ENCODE results near the gene CCL28.

Gene CCL28

DNA sequence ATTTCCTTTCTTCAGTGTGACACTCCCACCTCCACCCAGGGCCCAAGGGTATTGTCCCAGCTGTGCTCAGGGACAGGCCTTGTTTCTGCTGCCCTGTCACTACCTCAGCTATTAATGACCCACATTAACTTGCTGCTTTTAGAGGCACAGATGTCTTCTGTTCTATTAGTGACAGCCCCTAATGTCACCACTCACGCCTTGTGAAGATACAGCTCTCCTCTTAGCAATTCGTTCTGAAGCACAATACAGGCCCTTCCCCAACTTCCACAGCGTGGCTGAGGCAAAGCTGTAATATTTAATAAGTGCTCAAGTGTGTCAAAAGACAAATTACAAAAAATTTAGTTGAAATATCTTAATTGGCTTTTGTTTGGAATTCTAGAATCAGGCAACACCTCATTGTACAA is 54.3 kb downstream of the CCL28 start:
- no peak for DNase-seq (ENCODE audit: low read depth in 2 of 2)

DNA sequence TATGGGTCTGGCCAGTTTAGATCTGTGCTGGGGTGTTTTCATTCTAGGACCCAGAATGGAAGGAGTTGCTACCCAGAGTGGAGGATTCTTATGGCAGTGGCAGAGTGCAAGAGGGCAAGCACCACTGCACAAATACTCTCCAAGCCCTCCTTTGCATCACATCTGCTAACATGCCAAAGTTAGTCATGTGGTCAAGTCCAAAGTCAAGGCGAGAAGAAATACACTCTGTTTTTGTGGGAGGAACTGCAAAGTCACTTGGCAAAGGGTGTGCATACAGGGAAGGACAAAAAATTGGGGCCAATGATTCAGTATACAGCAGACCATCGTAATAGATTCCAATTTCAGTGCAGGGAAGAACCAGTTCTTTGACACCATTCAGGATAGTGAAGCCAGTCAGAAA is 55.1 kb downstream of the CCL28 start:
- no peak for DNase-seq (ENCODE audit: low read depth in 2 of 2)

DNA sequence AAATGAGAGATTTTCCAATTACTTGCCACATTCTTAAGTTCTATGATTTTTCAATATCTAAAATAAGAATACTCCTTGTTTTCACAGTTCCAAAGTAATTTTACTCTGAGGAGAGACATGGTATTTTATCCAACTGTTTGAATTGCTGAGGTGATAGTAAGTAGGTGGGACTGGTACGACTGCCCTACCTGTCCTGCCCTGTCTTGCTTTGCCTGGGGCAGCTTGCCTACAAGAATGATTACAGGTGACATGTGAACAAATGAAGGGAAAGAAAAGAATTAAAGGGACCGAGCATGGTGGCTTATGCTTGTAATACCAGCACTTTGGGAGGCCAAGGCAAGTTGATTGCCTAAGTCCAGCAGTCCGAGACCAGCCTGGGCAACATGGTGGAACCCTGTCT is 57.4 kb downstream of the CCL28 start:
- no peak for DNase-seq (ENCODE audit: low read depth in 2 of 2)

DNA sequence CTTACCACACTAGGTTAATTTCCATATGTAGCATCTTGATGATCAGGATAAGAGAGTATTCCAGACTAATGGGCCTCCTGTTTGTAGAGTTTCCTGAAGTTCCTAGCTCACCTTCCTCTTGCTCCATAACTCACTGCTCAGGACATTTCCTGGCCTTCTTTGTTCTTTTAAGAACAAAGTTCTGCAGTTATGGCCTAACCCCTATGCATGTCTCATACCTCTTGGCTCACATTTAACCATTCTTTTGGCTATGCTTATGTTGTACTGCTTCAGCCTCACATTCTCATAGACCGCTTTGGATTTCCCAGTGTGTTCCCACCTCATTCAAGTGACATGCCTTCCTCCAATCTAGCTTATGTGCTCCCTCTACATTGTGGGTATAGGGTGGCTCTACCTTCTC is 58.5 kb downstream of the CCL28 start:
- no peak for DNase-seq (ENCODE audit: low read depth in 2 of 2)

DNA sequence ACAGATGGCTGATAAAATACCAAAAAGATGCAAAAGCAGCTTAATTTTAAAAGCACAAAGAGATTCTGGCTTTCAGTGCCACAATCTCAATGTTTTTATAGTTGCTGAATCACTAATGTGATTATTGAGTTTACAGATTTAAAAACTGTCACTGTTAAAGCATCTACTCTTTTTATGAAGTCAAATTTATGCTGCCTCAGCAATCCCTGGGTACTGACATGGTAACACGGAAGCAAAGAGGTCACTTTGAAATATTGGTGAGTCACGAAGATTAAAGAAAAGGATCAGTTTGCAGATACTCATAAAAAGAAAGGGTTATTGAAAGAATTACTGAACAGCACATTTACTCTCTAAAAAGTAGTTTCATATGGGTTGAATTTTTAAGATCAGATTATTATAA is 59.3 kb downstream of the CCL28 start:
- DNase-seq (ENCODE audit: low read depth in 2 of 2): no peak

DNA sequence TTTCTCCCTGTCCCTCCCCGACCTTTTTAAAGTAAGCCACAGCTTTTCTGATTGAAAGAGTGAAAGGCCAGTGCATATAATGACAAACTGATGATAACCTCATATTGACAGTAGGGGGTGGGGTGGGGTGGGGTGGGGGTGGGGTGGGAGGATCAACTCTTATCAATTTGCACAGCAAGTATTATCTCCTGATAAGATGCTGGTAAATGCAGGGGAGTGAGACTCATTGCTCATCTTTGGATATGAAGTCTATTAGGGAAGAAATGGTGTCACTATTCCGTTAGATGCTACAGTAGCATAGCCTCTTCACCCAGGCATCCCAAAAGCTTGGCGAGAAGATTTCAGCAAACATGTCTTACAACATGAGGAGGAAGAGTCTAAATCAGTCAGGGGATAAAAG is 60.1 kb downstream of the CCL28 start:
- no peak for DNase-seq (ENCODE audit: low read depth in 2 of 2)

DNA sequence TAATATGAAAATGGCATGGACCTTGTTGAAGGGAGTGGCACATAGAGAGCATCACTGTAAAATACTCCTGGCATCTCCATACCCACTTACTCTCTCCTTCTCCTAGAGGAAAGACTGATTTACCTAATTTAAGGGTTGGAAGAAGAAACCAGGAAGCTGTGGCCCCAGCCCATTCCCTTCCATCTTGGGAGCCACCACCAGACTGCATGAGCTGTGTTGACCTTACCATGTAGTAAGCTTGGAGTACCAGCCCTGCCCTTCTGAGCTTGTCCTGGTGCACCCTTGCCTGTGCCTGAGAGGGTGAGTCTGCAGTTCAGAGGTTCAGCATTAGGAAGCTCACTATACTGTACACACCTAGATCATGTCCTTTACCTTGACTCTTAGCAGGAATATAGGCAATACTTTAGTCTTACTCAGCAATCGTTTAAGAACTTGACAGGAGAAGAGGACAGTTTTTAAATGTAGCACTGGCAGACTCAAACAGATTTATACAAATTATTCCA is 63.3 kb downstream of the CCL28 start:
- DNase-seq (ENCODE audit: low read depth in 2 of 2): no peak

DNA sequence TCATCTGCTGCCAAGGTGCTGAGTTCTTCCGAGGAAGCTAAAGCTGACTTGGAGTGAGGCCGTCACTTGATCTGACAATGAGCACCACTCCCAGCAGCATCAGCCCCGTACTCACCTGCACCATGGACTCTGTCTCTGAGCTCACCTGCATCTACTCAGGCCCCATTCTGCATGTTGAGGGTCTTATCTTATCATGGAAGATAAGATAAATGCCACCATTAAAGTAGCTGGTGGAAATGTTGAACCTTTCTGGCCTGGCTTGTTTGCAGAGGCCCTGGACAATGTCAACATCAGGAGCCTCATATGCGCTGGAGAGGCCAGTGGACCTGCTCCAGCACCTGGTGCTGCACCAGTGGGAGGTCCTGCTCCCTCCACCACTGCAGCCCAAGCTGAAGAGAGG is 64.0 kb downstream of the CCL28 start:
- no peak for DNase-seq (ENCODE audit: low read depth in 2 of 2)

DNA sequence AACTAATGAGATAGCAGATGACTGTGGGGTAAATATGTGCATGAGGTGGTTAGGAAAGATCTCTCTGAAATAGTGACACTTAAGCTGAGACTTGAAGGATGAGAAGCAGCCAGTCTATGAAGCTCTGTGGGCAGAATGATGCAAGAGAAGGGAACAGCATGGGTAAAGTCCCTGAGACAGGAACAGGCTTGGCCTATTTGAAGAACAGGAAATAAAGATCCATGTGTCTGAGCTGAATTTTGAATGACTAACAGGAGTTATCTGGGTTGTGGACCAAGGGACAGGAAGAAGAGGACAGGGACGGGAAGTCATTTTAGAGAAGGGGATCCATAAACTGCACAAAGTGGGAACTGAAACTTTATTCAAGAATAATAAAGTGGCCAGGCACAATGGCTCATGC is 73.3 kb downstream of the CCL28 start:
- DNase-seq (ENCODE audit: low read depth in 2 of 2): no peak

DNA sequence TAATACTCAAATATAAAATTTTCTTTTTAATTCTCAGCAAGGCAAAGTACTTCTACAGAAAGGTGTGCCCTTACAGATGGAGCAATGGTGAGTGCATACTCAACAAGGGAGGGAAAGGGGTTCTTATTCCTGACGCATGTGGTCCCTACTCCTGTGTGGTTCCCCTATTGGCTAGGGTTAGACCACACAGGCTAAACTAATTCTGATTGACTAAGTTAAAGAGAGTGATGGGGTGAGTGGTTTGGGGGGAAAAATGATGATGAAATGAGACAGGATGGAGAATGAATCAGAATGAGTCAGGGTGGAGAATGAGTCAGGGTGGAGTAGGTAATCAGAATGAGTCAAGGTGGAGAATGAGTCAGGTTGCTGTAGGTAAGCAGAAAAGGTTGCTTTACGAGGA is 76.0 kb downstream of the CCL28 start:
- DNase-seq (ENCODE audit: low read depth in 2 of 2): no peak

DNA sequence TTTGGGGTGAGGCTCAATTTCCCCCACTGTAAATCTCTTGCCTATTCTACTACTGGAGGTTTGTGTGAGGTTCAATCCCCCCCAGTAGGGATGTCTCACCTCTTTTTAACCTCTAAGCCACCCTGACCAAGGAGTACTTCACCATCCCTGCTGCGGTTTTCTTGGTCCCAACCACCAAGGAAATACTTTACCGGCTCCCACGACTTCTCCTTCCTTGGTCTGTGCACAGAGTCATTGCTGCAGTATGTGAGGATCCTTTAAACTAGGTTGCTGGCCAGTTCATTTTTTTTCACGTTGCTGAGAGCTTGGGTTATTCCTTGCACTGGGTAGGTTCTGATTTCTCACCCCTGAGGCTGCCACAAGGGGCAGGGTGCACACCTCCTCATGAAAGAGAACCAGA is 76.5 kb downstream of the CCL28 start:
- no peak for DNase-seq (ENCODE audit: low read depth in 2 of 2)

DNA sequence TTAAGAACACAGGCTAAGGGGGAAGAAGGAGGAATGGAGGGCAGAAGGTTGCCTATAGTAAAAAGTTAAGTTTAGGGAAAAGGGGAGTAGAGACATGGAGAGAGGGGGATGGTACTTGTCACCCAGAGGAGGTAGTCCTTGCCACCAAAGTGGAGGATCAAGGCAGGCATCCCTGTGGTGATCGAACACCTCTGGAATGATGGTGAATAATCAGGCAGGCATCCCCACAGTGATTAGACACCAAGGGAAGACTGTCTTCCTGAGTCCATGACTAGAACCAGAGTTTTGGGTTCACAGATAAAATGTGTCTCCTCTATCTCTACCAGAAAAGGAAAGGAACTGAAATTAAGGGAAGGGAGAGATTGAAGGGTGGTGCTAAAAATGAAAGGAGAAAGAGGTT is 79.8 kb downstream of the CCL28 start:
- no peak for DNase-seq (ENCODE audit: low read depth in 2 of 2)

Measured in stimulated activated CD4-positive, alpha-beta T cell treated with anti-CD3 and anti-CD28 coated beads, Interleukin-12 subunit alpha, Interleukin-12 subunit beta, amount 100 ng/mL, for 24 hours (primary cell).